NCI-H446 treated with DMSO at 0.1 percent for 48 hours (cell line): ENCODE measurements around the gene DLG2.
"Not testable (repeated sequence)": the region's sequence is repeated elsewhere in the genome, so short reads cannot be mapped to it uniquely, and the experiment has no call there.

ENCODE experiments used
- DNase-seq: peaks from one replicate; lab custom pipeline; 2025; lab: John Stamatoyannopoulos, UW

DLG2 gene

DNA sequence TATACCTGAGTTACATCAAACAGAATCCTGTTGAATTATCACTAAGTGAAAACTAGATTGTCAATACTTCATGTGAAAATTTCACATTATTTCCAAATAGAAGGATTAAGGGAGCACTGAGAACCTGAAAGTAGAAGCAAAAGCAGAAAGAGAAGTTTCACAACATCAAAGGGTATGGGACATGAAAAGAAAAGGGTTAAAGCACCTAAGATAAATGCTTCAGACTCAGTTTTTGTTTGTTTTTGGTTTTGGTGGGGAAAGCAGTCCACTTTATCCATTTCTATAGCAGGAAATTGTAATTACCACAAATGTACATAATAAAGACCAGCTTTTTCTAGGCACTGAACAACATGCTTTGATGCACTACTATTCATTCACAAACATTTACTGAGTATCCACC is 1271.2 kb downstream of the DLG2 start:
- DNase-seq, result no peak

GRCh38 chr11:84345597-84345996 is 1281.5 kb downstream of the DLG2 start:
- DNase-seq, result no peak

DNA sequence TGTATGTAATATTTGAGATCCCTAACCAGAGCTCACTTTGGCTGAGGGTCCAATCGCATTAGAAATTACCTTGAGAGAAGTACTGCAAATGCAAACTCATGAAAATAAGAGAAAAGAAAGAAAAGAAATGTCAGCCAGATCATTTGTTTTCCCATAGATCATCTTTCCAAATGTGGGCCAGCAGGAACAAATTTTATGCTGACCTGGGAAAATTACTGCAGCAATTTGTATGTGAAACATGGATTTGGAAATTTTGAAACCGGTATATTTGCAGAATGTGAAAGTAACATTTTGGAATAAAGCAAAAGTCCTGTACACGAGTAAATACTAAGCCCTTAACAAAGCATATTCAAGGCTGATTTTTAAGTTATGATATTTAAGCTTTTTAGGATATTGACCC is 1282.1 kb downstream of the DLG2 start:
- no peak for DNase-seq

- no peak for DNase-seq
These were observed 1287.3 kb downstream of the DLG2 start for GRCh38 chr11:84339796-84340195.

DNA sequence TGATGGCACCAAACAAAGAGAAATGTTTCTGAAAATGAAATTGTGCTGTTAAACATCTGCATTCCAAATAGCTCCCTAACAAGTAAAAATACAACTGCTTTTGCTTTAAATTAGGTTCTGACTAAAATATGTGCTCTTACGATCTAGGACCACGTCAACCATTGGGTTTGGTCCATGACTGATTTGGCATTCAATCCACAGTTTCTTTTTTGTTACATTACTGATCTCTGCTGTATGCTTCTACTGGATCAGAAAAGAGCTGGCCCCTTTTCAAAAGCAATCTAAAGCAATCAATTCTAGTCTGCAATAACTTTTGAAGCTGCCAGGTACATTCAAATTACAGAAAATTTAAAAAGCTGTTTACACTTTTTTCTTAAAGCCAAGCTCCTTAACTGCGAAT is 1293.9 kb downstream of the DLG2 start:
- no peak for DNase-seq

DNA sequence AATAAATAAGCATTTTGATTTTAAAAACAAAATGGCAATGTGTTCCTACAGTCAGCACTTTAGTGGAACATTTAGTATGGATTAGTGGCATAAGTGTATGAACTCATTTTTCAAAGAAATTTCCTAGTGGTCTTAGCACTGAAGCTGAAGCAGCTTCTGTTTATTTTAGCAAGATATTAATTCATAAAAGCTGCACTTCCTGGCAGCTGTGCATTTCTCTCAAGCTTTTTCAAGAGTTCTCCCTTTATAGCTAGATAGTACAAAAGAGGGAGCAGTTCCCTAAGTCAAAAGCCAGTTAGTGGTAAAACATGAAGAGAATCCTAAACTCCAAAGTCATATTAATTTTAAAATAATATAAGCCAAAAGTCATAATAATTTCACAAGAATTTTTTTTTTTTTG is 1304.9 kb downstream of the DLG2 start:
- no peak for DNase-seq

- DNase-seq, result no peak
These were observed 1307.3 kb downstream of the DLG2 start for GRCh38 chr11:84319863-84320262.

GRCh38 chr11:84316866-84317555 is 1310.1 kb downstream of the DLG2 start:
- peak; percentile 35 for DNase-seq

DNA sequence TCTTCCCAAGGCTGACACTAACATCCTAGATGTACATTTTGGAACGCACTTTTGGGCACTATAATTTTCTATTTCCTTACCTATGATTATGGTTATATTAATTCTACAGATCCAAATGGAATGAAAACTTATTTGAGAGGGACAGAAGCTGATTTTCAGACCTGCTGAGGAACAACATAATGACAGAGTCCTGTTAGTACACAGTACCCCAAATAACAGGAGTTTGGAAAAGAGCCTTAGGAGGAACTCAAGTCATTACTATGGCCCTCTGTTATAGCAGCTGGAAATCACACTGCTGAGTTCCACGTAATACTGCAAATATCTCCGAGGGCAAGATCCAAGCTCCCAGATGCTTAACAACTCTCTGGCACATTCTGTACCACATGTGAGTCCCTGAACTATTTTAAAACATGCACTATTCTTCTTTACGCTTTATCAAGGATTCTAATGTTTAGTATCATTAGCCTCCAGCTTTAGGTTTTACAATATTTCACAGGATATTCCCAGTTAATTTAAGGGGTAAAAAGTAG is 1313.2 kb downstream of the DLG2 start:
- DNase-seq, result no peak

GRCh38 chr11:84310268-84310667 is 1316.9 kb downstream of the DLG2 start:
- no peak for DNase-seq

GRCh38 chr11:84308491-84308890 is 1318.7 kb downstream of the DLG2 start:
- DNase-seq, result not testable (repeated sequence)

DNA sequence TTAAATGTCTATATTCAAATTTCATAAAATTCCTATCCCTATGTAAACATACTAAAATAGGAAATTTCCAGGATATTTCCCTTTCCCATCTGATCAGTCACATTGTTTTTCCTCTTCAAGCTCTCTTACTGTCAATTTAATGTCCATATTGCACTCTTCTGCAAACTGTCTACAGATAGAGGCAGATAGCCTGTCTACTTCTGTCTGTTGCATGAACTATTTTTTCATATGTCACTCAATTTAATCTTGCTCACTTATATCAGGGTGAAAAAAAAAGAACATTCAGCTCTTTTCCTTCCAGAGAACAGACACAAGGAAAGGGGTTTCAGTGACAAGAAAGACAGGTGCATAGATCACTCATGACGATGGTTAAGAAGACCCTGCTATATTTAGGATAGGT is 1327.1 kb downstream of the DLG2 start:
- no peak for DNase-seq

DNA sequence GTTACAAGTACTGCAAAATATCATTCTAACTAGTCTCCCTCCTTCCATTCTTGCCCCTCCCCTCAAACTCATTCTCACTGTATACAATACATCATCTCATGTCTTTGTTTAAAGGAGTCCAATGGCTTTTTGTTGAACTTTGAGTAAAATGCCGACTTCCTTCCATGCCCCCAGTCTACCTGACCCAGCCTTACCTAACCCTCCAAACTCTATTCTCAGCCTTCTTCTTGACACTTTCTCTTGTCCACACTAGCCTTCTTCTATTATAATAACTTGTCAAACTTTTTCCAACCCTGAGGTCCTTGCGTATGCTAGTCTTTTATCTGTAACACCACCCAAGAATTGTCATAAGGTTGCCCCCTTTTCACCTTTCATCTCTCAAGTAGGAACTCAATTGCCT is 1329.6 kb downstream of the DLG2 start:
- DNase-seq, result no peak

DNA sequence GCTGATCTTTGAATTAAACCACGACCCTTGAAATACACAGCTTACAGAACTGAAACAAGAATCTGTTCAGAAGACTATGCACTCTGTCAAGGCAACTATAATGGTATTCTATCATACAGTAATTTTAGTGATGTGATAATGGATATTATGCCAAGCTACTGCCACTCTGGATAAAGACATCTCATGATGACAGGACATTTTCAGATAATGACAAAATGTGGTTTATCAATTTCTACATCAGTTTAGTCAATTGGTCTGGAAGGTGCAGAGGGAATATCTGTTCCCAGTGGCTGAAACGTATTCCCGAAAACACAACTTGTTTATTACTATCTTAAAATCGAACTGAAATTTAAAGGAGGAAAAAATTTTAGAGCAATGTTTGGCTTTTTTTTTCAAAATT is 1331.3 kb downstream of the DLG2 start:
- no peak for DNase-seq

- DNase-seq, result no peak
These were observed 1334.2 kb downstream of the DLG2 start for GRCh38 chr11:84292955-84293354.

GRCh38 chr11:84292006-84292405 is 1335.1 kb downstream of the DLG2 start:
- no peak for DNase-seq

- no peak for DNase-seq
These were observed 1336.5 kb downstream of the DLG2 start for GRCh38 chr11:84290647-84291046.

DNA sequence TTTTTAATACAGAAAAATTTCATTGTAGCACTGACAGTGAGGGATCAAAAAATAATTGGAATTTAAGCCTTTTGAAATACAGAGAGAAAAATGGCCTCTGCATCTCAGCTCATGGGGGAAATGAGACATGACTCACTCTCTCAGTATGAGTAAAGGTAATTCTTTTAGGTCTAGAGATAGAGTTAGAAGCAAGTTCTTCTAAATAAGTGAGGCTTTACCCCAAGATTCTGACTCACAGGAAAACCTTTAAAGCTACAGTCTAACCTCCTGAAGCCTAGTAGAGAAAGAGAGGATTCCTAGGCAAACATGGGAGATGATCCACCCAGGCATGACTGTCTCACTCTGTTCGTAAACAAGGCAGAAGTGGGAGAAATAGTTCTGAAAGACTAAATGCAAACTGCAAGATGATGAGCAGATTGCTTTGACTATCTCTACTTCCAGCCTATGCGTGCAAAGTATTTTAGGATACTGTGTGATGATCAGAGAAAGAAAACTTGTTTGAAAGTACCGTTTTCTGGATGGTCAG is 1337.7 kb downstream of the DLG2 start:
- DNase-seq, result no peak

- DNase-seq, result no peak
These were observed 1353.6 kb downstream of the DLG2 start for GRCh38 chr11:84273541-84273940.

DNA sequence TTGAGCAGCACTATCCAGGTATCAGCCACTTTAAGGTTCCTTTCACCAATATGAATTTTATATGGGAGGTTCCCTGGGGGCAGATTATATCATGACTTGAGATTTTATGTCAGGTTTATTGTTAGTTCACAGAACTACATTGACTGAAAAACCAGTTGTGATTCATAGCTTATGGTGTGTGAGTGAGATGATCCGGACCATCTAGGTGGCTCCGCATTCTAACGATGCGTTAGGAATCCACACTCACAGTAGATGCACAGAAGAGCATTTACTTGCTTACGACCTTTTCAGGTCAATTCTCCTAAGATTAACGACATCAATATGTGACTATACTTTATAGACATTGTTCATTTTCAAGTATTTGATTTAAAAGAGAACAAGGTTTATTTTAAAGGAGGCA is 1356.7 kb downstream of the DLG2 start:
- no peak for DNase-seq

DNA sequence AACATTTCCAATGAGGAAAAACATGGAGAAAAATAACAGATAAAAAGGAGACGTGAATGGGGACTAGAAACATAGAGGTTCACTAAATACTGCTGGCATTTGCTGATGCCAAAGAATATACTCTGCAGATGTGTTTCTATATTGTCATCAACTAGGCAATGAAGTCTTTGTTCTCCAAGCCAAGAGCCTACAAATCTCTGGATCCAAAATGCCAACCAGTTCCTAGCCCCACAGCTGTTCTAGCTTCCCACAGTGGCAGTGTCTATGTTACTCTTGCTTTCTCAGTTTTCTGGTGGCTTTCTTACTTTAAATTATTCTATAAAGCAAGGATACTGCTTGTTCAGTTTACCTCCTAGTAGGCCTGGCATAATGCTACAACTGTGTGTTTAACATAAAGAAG is 1363.1 kb downstream of the DLG2 start:
- no peak for DNase-seq

DNA sequence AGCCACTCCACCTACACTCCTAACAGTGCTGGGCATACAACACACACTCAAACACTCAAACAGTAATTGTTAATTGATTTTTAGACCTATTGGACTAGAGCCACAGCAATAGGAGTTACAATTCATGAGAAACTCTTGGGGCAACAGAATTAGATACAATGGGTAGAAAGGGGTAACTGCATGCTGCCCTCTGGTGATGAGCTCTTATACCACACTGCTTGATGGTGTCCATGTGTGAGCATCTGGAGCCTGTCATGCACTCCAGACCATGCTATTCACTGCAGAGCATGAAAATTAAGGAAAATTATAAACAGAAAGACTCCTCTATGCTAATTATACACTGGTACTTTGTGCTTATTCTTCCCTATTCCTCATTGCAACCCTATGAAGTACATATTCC is 1365.4 kb downstream of the DLG2 start:
- no peak for DNase-seq

- peak; percentile 56 for DNase-seq
These were observed 1366.3 kb downstream of the DLG2 start for GRCh38 chr11:84260862-84261261.

DNA sequence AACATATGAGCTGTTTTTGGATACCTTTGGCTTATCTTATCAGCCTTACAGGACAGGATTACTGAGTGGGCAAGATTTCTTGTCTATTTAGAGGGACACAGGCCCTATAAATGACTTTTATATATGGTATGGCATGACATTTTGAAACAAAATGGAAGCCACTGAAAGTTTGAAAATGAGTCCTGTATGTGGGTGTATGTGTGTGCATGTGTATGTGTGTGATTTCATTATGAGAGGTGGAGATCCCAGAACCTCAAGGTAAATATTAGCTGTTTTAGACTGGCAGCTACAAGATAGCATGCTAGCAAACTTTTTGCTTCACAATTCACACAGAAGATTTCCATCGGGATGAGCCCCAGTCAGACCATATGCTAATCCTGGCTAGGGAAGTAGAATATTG is 1370.5 kb downstream of the DLG2 start:
- DNase-seq, result no peak
